Measurements from ENCODE around the gene PACS2. TPM values are rescaled to one million over a fixed set of nuclear protein-coding genes. Genes with fewer than 3 reads are reported as not detected.

Gene PACS2
- total RNA-seq, 1 experiment from 2014 or later, result 100 TPM

DNA sequence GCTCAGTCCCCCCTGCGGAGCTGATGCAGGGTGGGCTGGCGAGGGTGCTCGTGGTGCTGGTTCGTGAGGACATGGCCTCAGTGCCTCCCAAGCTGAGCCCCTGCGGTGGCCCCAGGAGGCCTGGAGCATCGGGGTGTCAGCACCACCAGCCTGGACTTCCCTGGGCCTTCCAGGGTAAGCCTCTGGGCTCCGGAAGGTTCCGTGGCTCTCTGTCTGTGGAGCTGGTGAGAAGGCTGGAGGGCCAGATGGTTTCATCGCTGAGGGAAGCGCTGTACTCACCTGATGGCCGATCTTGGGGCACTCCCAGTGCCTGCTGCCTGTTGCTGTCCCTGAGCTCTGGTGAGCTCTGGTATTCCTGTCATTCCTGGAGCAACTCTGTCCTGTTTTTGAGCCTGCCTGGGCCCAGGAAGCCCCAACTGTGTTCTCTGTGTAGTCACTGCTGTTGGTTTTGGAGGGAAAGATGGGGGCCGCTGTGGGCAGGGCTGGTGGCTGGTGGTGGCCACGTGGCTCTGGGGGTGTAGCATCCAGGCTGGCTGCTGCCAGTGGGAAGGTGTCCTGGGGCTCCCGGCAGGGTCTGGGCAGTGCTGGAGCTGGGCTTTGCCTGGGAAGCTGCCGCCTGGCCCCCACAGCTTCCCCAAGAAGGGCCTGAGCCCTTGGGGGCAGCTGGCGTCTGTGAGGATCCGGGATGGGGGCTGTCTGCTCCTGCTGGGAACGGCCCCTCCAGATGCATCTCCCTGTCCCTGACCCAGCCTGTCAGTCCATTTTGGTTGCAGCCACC is 123.4 kb downstream of the PACS2 start (continued):
- TF ChIP-seq, protein P1, sequence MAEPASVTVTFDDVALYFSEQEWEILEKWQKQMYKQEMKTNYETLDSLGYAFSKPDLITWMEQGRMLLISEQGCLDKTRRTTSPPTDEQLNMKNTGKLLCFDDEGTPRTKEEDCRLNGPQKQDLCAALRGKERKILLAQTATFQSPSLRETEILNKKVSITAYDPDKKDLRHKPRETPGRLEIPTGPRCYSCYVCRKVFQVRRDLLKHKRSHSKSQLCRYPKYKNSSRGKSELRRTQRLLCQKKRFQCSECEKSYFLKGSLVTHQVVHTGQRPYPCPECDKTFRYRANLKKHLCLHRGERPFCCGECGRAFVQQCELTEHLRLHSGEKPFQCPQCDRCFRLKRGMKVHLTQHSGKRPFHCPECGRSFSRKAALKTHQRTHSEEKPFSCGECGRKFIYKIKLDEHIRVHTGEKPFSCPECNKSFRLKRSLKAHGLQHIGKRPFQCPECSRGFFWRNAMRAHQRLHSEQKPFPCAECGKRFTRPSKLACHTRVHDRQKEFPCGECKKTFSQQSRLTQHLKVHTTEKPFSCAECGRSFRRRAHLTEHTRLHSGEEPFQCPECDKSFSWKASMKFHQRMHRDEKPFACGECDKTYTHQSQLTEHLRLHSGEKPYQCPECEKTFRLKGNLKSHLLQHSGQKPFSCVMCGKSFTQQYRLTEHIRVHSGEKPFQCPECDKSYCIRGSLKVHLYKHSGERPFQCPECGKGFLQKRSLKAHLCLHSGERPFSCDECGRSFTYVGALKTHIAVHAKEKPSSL (CRISPR knock-in tag; conservative IDR thresholded peaks at IDR 0.05), result no peak
- TF ChIP-seq AFF4 (CRISPR knock-in tag; IDR thresholded peaks at IDR 0.05; ENCODE audit: borderline replicate concordance) (no peak), STAT6 (CRISPR knock-in tag; conservative IDR thresholded peaks at IDR 0.05; ENCODE audit: low read depth) (no peak), ZNF138 (CRISPR knock-in tag; conservative IDR thresholded peaks at IDR 0.05) (no peak), NFYB (CRISPR knock-in tag; conservative IDR thresholded peaks at IDR 0.05; ENCODE audit: low read depth) (no peak), ATF2 (CRISPR knock-in tag; IDR thresholded peaks at IDR 0.05; ENCODE audit: borderline replicate concordance, low read depth) (no peak), SMAD4 (CRISPR knock-in tag; IDR thresholded peaks at IDR 0.05) (no peak), CDX4 (CRISPR knock-in tag; IDR thresholded peaks at IDR 0.05; ENCODE audit: borderline replicate concordance) (no peak), GTF2I (CRISPR knock-in tag; conservative IDR thresholded peaks at IDR 0.05) (no peak)
- TF ChIP-seq, protein P2, sequence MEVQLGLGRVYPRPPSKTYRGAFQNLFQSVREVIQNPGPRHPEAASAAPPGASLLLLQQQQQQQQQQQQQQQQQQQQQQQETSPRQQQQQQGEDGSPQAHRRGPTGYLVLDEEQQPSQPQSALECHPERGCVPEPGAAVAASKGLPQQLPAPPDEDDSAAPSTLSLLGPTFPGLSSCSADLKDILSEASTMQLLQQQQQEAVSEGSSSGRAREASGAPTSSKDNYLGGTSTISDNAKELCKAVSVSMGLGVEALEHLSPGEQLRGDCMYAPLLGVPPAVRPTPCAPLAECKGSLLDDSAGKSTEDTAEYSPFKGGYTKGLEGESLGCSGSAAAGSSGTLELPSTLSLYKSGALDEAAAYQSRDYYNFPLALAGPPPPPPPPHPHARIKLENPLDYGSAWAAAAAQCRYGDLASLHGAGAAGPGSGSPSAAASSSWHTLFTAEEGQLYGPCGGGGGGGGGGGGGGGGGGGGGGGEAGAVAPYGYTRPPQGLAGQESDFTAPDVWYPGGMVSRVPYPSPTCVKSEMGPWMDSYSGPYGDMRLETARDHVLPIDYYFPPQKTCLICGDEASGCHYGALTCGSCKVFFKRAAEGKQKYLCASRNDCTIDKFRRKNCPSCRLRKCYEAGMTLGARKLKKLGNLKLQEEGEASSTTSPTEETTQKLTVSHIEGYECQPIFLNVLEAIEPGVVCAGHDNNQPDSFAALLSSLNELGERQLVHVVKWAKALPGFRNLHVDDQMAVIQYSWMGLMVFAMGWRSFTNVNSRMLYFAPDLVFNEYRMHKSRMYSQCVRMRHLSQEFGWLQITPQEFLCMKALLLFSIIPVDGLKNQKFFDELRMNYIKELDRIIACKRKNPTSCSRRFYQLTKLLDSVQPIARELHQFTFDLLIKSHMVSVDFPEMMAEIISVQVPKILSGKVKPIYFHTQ (CRISPR knock-in tag; IDR thresholded peaks at IDR 0.05), result no peak
